ENCODE data around the gene MADCAM1. TPM values are rescaled to one million over a fixed set of nuclear protein-coding genes. Genes with fewer than 3 reads are reported as not detected.

MADCAM1 gene
- total and polyA plus RNA-seq, 4 donors, result 0.24 to 4.4 (median 0.61) TPM

DNA sequence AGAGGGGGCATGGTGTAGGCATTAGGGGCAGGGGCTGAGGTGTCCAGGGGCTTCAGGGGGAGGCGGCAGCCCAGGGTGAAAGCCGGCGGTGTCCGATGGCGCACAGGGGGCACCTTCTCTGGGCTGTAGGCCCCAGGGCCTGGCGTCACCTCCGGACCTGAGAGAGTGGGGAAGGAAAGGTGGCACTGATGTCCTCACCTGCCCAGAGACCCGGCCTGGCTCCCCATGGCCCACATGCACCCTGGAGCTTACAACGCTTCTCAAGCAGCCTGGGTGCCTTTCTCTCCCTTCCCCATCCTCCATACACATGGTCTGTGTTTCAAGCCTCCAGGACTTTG is 32.1 kb upstream of the MADCAM1 start:
- H3K4me1 ChIP-seq (ENCODE audit: control insufficient read depth in 5 of 5, insufficient read depth in 5 of 5, low read length in 5 of 5), result peaks cover 0 to 7% (median 0%) of the 10 kb centered on the region in 5 donors
- DNase-seq (no peak), ATAC-seq (ENCODE audit: insufficient read depth, low FRiP score) (no peak)
- peaks cover 0 to 12% (median 8%) of the 10 kb centered on the region in 3 donors for H3K27me3 ChIP-seq (ENCODE audit: control insufficient read depth in 3 of 3, insufficient read depth in 3 of 3, low read length in 2 of 3)
- no peak overlapping the region for H3K9ac ChIP-seq (ENCODE audit: insufficient read depth in 1 of 2, low read length in 2 of 2)
- peaks cover 0 to 2% (median 0%) of the 10 kb centered on the region in 4 donors for H3K9me3 ChIP-seq (ENCODE audit: control insufficient read depth in 4 of 4, insufficient read depth in 3 of 4, low read length in 3 of 4)
- H3K4me3 ChIP-seq, result no peak overlapping the region
- H3K36me3 ChIP-seq (ENCODE audit: control insufficient read depth in 4 of 4, insufficient read depth in 4 of 4, low read length in 4 of 4), result no peaks in the 10 kb centered on the region
- TF ChIP-seq, protein P1, sequence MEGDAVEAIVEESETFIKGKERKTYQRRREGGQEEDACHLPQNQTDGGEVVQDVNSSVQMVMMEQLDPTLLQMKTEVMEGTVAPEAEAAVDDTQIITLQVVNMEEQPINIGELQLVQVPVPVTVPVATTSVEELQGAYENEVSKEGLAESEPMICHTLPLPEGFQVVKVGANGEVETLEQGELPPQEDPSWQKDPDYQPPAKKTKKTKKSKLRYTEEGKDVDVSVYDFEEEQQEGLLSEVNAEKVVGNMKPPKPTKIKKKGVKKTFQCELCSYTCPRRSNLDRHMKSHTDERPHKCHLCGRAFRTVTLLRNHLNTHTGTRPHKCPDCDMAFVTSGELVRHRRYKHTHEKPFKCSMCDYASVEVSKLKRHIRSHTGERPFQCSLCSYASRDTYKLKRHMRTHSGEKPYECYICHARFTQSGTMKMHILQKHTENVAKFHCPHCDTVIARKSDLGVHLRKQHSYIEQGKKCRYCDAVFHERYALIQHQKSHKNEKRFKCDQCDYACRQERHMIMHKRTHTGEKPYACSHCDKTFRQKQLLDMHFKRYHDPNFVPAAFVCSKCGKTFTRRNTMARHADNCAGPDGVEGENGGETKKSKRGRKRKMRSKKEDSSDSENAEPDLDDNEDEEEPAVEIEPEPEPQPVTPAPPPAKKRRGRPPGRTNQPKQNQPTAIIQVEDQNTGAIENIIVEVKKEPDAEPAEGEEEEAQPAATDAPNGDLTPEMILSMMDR (IDR thresholded peaks at IDR 0.05; ENCODE audit: control extremely low read depth, extremely low read depth), result no peak
- H3K27ac ChIP-seq (ENCODE audit: low read depth in 1 of 2, low read length in 1 of 2), result no peak overlapping the region
- 94 to 96% methylated on average over 9 of the region's 9 CpGs for WGBS, 2 donors

GRCh38 chr19:465056-465816 is 31.1 kb upstream of the MADCAM1 start:
- Histone ChIP-seq H3K9me3 (ENCODE audit: control insufficient read depth in 4 of 4, insufficient read depth in 3 of 4, low read length in 3 of 4) (peaks cover 0 to 2% (median 0%) of the 10 kb centered on the region in 4 donors), H3K4me3 (no peak overlapping the region), H3K4me1 (ENCODE audit: control insufficient read depth in 5 of 5, insufficient read depth in 5 of 5, low read length in 5 of 5) (peaks cover 0 to 7% (median 0%) of the 10 kb centered on the region in 5 donors), H3K36me3 (ENCODE audit: control insufficient read depth in 4 of 4, insufficient read depth in 4 of 4, low read length in 4 of 4) (no peaks in the 10 kb centered on the region), H3K27me3 (ENCODE audit: control insufficient read depth in 3 of 3, insufficient read depth in 3 of 3, low read length in 2 of 3) (peaks cover 0 to 8% (median 8%) of the 10 kb centered on the region in 3 donors), H3K27ac (ENCODE audit: low read depth in 1 of 2, low read length in 1 of 2) (no peak overlapping the region), H3K9ac (ENCODE audit: insufficient read depth in 1 of 2, low read length in 2 of 2) (no peak overlapping the region)
- ATAC-seq (ENCODE audit: insufficient read depth, low FRiP score) (no peak), DNase-seq (no peak)
- TF ChIP-seq, protein P1 (IDR thresholded peaks at IDR 0.05; ENCODE audit: control extremely low read depth, extremely low read depth), result no peak
- 96% methylated on average over 3 of the region's 3 CpGs for WGBS, 2 donors

DNA sequence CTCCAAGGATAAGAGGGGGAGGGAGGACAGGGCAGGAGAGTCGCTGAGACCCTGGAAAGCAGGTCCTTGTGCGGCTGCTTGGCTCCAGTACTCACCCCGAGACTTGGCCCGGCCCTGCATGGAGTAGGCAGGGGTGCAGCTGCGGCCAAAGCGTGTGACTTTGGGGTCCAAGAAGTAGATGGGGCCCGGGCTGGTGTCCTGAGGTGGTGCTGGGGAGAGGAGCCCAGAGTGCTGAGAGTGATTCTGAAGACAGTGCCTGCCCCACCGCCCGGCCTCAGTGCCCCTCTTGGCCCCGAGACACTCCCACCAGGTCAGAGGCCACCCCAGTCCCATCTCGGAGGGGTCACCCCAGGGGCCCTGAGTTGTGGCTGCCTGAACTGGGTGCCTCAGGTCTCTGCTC is 28.7 kb upstream of the MADCAM1 start:
- no peak overlapping the region for H3K4me3 ChIP-seq
- H3K27ac ChIP-seq (ENCODE audit: low read depth in 1 of 2, low read length in 1 of 2), result no peak overlapping the region
- no peaks in the 10 kb centered on the region for H3K4me1 ChIP-seq (ENCODE audit: control insufficient read depth in 5 of 5, insufficient read depth in 5 of 5, low read length in 5 of 5)
- H3K27me3 ChIP-seq (ENCODE audit: control insufficient read depth in 3 of 3, insufficient read depth in 3 of 3, low read length in 2 of 3), result peaks cover 0 to 2% (median 2%) of the 10 kb centered on the region in 3 donors
- TF ChIP-seq, protein P1 (IDR thresholded peaks at IDR 0.05; ENCODE audit: control extremely low read depth, extremely low read depth), result no peak
- WGBS, 2 donors, result 83 to 86% methylated on average over 10 to 11 of the region's 11 CpGs
- no peak overlapping the region for H3K9ac ChIP-seq (ENCODE audit: insufficient read depth in 1 of 2, low read length in 2 of 2)
- ATAC-seq (ENCODE audit: insufficient read depth, low FRiP score) (no peak), DNase-seq (no peak)
- H3K9me3 ChIP-seq (ENCODE audit: control insufficient read depth in 4 of 4, insufficient read depth in 3 of 4, low read length in 3 of 4), result peaks cover 0 to 2% (median 0%) of the 10 kb centered on the region in 4 donors
- H3K36me3 ChIP-seq (ENCODE audit: control insufficient read depth in 4 of 4, insufficient read depth in 4 of 4, low read length in 4 of 4), result no peaks in the 10 kb centered on the region
